Choroid plexus epithelial cell (primary cell): ENCODE results near the gene ARHGAP26.

Source experiments
- DNase-seq: peaks from one replicate; pipeline ENCODE4 v3.0.0-alpha.2; 2010; ENCODE audit warnings: low read depth
- H3K4me3 ChIP-seq: 2 replicates; pipeline ENCODE4 v1.5.1; 2011; ENCODE audit warnings: low read depth, mild to moderate bottlenecking, control low read depth, low read length, moderate library complexity
- TF ChIP-seq, protein P1 (sequence below): conservative IDR thresholded peaks from 2 replicates; pipeline ENCODE4 v1.5.1; 2011; ENCODE audit warnings: low read depth, mild to moderate bottlenecking, control low read depth, inconsistent platforms, low read length, moderate library complexity

Gene ARHGAP26

DNA sequence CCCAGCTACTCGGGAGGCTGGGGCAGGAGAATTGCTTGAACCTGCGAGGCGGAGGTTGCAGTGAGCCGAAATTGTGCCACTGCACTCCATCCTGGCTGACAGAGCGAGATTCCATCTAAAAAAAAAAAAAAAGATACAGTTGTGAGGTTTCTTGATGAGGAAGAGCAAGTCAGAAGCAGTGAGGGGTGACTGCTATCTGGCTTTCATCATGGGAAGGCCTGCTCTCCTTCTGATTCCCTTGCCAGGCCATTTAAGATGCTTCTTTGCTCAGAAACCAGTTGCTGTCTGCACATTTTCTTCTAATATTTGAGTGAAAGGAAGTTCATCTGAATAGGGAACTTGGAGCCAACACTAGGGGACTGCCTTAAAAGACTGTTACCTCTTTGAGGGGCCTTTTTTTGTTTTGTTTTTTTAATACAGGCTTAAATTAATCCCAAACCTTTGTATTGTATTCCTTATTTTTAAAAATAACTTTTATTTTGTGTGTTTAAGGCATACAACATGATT, 201.9 kb downstream of the ARHGAP26 start:
- H3K4me3 ChIP-seq, result no peak overlapping the region
- DNase-seq, result no peak
- TF ChIP-seq, protein P1, sequence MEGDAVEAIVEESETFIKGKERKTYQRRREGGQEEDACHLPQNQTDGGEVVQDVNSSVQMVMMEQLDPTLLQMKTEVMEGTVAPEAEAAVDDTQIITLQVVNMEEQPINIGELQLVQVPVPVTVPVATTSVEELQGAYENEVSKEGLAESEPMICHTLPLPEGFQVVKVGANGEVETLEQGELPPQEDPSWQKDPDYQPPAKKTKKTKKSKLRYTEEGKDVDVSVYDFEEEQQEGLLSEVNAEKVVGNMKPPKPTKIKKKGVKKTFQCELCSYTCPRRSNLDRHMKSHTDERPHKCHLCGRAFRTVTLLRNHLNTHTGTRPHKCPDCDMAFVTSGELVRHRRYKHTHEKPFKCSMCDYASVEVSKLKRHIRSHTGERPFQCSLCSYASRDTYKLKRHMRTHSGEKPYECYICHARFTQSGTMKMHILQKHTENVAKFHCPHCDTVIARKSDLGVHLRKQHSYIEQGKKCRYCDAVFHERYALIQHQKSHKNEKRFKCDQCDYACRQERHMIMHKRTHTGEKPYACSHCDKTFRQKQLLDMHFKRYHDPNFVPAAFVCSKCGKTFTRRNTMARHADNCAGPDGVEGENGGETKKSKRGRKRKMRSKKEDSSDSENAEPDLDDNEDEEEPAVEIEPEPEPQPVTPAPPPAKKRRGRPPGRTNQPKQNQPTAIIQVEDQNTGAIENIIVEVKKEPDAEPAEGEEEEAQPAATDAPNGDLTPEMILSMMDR, result no peak

DNA sequence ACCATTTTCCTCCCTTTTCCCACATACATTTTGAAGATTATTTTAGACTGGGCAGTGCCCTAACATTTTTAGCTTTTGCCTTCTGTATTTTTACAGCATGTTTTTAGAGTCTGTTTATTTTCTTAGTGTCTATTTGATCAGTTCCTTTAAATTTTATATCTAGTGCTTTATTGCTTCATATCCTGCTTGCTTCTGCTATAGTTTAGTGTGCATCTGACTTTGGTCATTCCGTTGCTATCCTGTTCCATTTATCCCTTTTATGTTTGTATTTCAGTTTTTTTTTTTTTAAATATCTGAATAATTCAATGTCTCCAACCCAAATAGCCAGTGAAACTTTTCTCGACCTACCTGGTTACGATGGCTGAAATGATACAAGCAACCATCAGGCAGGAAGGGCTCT, 203.8 kb downstream of the ARHGAP26 start:
- TF ChIP-seq, protein P1, result no peak
- H3K4me3 ChIP-seq, result no peak overlapping the region
- no peak for DNase-seq

DNA sequence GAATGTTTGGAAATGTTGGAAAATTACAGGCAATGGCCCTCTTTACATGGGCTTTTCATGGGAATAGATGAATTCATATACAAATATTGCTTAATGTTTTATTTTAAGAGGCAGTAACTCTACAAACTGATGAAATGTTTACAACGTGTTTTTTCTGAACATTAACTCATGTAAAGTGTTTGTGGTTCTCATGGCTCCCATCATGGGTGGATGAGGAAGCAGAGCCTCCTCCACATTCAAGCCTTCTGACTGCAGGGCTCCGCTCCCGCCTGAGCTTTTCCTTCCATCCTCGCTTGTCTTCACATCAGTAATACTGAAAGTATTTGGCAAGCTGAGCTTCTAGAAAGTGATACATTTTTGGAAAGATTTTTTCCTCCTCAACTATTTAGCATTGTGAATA, 204.2 kb downstream of the ARHGAP26 start:
- TF ChIP-seq, protein P1, result no peak
- no peak overlapping the region for H3K4me3 ChIP-seq
- DNase-seq, result peak; percentile 15

DNA sequence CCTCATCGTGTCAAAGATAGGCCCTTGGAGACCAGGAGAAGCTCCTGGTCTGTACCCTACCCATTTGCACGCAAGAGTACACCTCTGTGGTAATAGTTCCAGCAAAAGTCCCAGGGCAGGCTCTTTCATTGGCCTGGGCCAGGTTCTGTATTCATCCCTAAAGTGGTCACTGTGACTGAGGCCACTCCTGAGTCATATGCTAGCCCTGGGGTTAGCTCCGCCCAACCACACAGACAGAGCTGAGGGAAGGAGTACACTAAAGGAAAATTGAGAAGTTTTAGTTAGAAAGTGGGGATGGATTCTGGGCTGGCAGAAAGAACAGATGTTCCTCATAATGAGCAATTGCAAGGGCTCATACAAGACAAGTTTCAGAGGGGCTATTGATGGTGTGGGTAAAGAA, 206.7 kb downstream of the ARHGAP26 start:
- H3K4me3 ChIP-seq, result no peak overlapping the region
- TF ChIP-seq, protein P1, result no peak
- DNase-seq, result peak; percentile 35

DNA sequence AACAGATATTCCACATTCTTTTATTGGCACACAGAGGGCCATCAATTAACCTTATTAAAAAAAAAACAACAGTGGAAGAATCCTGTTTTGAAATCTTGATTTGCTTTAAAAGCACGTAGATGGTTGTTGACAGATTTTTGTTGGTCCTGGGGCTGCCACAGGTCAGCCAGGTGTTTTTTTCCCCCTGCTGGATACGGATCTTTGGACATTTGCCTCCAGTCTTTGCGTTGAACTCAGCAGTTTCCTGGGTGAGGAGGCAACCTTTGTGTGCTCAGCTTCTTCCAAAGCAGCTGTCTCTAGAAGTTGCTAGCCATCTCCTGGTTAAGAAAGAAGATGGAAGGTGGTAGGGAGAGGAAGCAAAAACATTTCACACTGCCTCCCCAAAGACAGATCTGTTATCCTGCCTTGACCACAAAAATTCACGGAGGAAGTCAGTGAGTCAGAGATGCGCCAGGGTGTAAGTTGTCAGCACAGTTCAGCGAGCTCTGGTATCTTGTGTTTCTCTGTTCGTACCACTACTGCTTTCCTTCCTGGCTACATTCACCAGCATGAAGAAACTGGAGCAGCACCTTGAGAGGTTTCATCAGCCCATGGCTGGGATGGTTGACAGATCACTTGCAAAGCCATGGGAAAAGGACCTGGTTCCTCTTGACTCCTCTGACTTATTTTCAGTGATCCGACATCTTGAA, 207.3 kb downstream of the ARHGAP26 start:
- no peak overlapping the region for H3K4me3 ChIP-seq
- peak; percentile 98 for DNase-seq
- TF ChIP-seq, protein P1, result no peak

DNA sequence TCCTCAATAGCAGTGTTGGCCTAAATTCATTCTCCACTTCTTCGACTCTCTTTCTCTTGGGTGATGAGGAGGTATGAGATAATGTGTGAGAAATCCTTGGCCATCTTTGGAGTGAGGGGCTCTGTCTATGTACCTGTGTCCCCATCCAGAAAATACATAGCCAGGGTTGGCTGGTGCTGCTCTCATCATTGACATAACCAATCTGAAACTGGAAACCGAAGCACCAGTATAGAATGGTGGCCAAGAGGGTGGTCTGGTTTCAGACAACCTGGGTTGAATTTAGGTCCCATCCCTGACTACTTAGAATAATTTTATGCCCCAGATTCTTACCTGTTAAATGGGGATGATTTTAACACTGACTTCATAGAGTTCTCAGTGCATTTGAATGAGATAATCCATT, 208.1 kb downstream of the ARHGAP26 start:
- no peak for DNase-seq
- no peak overlapping the region for H3K4me3 ChIP-seq
- TF ChIP-seq, protein P1, result no peak

DNA sequence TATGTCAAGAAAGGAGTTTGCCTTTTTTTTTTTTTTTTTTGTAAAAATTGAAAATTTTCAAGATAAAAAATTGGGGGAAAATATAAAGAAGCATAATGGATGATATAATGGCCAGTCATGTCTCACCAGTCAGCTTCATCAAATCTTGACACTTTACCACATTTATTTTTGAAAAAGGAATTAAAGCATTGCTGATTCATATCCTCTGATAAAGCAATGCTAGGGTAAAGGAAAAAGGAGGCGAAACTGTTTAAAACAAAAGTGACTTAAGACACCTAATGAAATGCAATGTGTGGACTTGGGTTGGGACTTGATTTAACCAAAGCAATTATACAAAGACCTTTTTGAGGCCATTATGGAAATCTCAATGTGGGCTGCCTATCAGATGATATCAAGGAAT, 208.5 kb downstream of the ARHGAP26 start:
- DNase-seq, result peak; percentile 14
- H3K4me3 ChIP-seq, result no peak overlapping the region
- TF ChIP-seq, protein P1, result no peak
